ENCODE measurements around the gene DUOXA1.

DUOXA1 gene

GRCh38 chr15:45134046-45134445 is 4.4 kb upstream of the DUOXA1 start:
- Histone ChIP-seq H3K27me3 (ENCODE audit: insufficient read depth, low read length) (peaks cover 82% of the 10 kb centered on the region), H3K36me3 (ENCODE audit: insufficient read depth, low read length) (no peaks in the 10 kb centered on the region), H2AFZ (ENCODE audit: low read depth, low read length) (no peak overlapping the region), H3K9me3 (ENCODE audit: low read length) (no peaks in the 10 kb centered on the region), H3K4me1 (ENCODE audit: insufficient read depth, low read length) (no peaks in the 10 kb centered on the region), H3K4me3 (ENCODE audit: low read length) (no peak overlapping the region)

- H2AFZ ChIP-seq (ENCODE audit: low read depth, low read length) = no peak overlapping the region
- no peaks in the 10 kb centered on the region for H3K9me3 ChIP-seq (ENCODE audit: low read length)
- no peaks in the 10 kb centered on the region for H3K4me1 ChIP-seq (ENCODE audit: insufficient read depth, low read length)
- no peaks in the 10 kb centered on the region for H3K36me3 ChIP-seq (ENCODE audit: insufficient read depth, low read length)
- no peak overlapping the region for H3K4me3 ChIP-seq (ENCODE audit: low read length)
- peaks cover 87% of the 10 kb centered on the region for H3K27me3 ChIP-seq (ENCODE audit: insufficient read depth, low read length)
These were observed 3.9 kb upstream of the DUOXA1 start for GRCh38 chr15:45133561-45133920.

GRCh38 chr15:45132844-45133560 is 3.3 kb upstream of the DUOXA1 start:
- H3K27me3 ChIP-seq (ENCODE audit: insufficient read depth, low read length) = peaks cover 89% of the 10 kb centered on the region
- no peaks in the 10 kb centered on the region for H3K36me3 ChIP-seq (ENCODE audit: insufficient read depth, low read length)
- H3K4me1 ChIP-seq (ENCODE audit: insufficient read depth, low read length) = no peaks in the 10 kb centered on the region
- no peak overlapping the region for H3K4me3 ChIP-seq (ENCODE audit: low read length)
- no peaks in the 10 kb centered on the region for H3K9me3 ChIP-seq (ENCODE audit: low read length)
- H2AFZ ChIP-seq (ENCODE audit: low read depth, low read length) = no peak overlapping the region

- Histone ChIP-seq H3K4me3 (ENCODE audit: low read length) (no peak overlapping the region), H3K4me1 (ENCODE audit: insufficient read depth, low read length) (no peaks in the 10 kb centered on the region), H3K9me3 (ENCODE audit: low read length) (no peaks in the 10 kb centered on the region), H3K27me3 (ENCODE audit: insufficient read depth, low read length) (peaks cover 88% of the 10 kb centered on the region), H3K36me3 (ENCODE audit: insufficient read depth, low read length) (no peaks in the 10 kb centered on the region), H2AFZ (ENCODE audit: low read depth, low read length) (no peak overlapping the region)
These were observed 1.8 kb upstream of the DUOXA1 start for GRCh38 chr15:45131510-45131909.

GRCh38 chr15:45130291-45131000 is 767 bp upstream of the DUOXA1 start:
- H3K4me1 ChIP-seq (ENCODE audit: insufficient read depth, low read length) = no peaks in the 10 kb centered on the region
- no peaks in the 10 kb centered on the region for H3K9me3 ChIP-seq (ENCODE audit: low read length)
- H2AFZ ChIP-seq (ENCODE audit: low read depth, low read length) = no peak overlapping the region
- H3K4me3 ChIP-seq (ENCODE audit: low read length) = no peak overlapping the region
- H3K36me3 ChIP-seq (ENCODE audit: insufficient read depth, low read length) = no peaks in the 10 kb centered on the region
- peaks cover 88% of the 10 kb centered on the region for H3K27me3 ChIP-seq (ENCODE audit: insufficient read depth, low read length)

GRCh38 chr15:45128971-45129639 is 574 bp downstream of the DUOXA1 start:
- Histone ChIP-seq H3K4me1 (ENCODE audit: insufficient read depth, low read length) (no peaks in the 10 kb centered on the region), H3K36me3 (ENCODE audit: insufficient read depth, low read length) (no peaks in the 10 kb centered on the region), H3K27me3 (ENCODE audit: insufficient read depth, low read length) (peaks cover 85% of the 10 kb centered on the region), H2AFZ (ENCODE audit: low read depth, low read length) (no peak overlapping the region), H3K9me3 (ENCODE audit: low read length) (no peaks in the 10 kb centered on the region), H3K4me3 (ENCODE audit: low read length) (no peak overlapping the region)

- Histone ChIP-seq H3K4me1 (ENCODE audit: insufficient read depth, low read length) (no peaks in the 10 kb centered on the region), H3K4me3 (ENCODE audit: low read length) (no peak overlapping the region), H3K36me3 (ENCODE audit: insufficient read depth, low read length) (no peaks in the 10 kb centered on the region), H3K27me3 (ENCODE audit: insufficient read depth, low read length) (peaks cover 68% of the 10 kb centered on the region), H3K9me3 (ENCODE audit: low read length) (no peaks in the 10 kb centered on the region), H2AFZ (ENCODE audit: low read depth, low read length) (no peak overlapping the region)
These were observed 3.0 kb downstream of the DUOXA1 start for GRCh38 chr15:45126535-45127158.

- H3K27me3 ChIP-seq (ENCODE audit: insufficient read depth, low read length) = peaks cover 53% of the 10 kb centered on the region
These were observed 6.3 kb downstream of the DUOXA1 start for GRCh38 chr15:45123397-45123796.

GRCh38 chr15:45122719-45123118 is 7.0 kb downstream of the DUOXA1 start:
- peaks cover 46% of the 10 kb centered on the region for H3K27me3 ChIP-seq (ENCODE audit: insufficient read depth, low read length)
- H2AFZ ChIP-seq (ENCODE audit: low read depth, low read length) = no peak overlapping the region
- no peak overlapping the region for H3K4me3 ChIP-seq (ENCODE audit: low read length)
- H3K4me1 ChIP-seq (ENCODE audit: insufficient read depth, low read length) = peaks cover under 1% of the 10 kb centered on the region
- H3K9me3 ChIP-seq (ENCODE audit: low read length) = no peaks in the 10 kb centered on the region
- H3K36me3 ChIP-seq (ENCODE audit: insufficient read depth, low read length) = no peaks in the 10 kb centered on the region

More at GRCh38 chr15:45123397-45123796, 6.3 kb downstream of the DUOXA1 start:
- Histone ChIP-seq H3K4me1 (ENCODE audit: insufficient read depth, low read length) (no peaks in the 10 kb centered on the region), H3K4me3 (ENCODE audit: low read length) (no peak overlapping the region), H2AFZ (ENCODE audit: low read depth, low read length) (no peak overlapping the region), H3K9me3 (ENCODE audit: low read length) (no peaks in the 10 kb centered on the region), H3K36me3 (ENCODE audit: insufficient read depth, low read length) (no peaks in the 10 kb centered on the region)

GRCh38 chr15:45121706-45122417 is 7.8 kb downstream of the DUOXA1 start:
- H3K4me1 ChIP-seq (ENCODE audit: insufficient read depth, low read length) = peaks cover 2% of the 10 kb centered on the region
- no peaks in the 10 kb centered on the region for H3K9me3 ChIP-seq (ENCODE audit: low read length)
- no peaks in the 10 kb centered on the region for H3K36me3 ChIP-seq (ENCODE audit: insufficient read depth, low read length)
- H3K27me3 ChIP-seq (ENCODE audit: insufficient read depth, low read length) = peaks cover 50% of the 10 kb centered on the region
- H2AFZ ChIP-seq (ENCODE audit: low read depth, low read length) = no peak overlapping the region
- no peak overlapping the region for H3K4me3 ChIP-seq (ENCODE audit: low read length)

- H2AFZ ChIP-seq (ENCODE audit: low read depth, low read length) = no peak overlapping the region
- no peaks in the 10 kb centered on the region for H3K36me3 ChIP-seq (ENCODE audit: insufficient read depth, low read length)
- no peaks in the 10 kb centered on the region for H3K9me3 ChIP-seq (ENCODE audit: low read length)
- H3K4me1 ChIP-seq (ENCODE audit: insufficient read depth, low read length) = peaks cover 2% of the 10 kb centered on the region
- H3K4me3 ChIP-seq (ENCODE audit: low read length) = no peak overlapping the region
- H3K27me3 ChIP-seq (ENCODE audit: insufficient read depth, low read length) = peaks cover 54% of the 10 kb centered on the region
These were observed 8.7 kb downstream of the DUOXA1 start for GRCh38 chr15:45121020-45121419.

GRCh38 chr15:45120081-45120972 is 9.4 kb downstream of the DUOXA1 start:
- Histone ChIP-seq H3K9me3 (ENCODE audit: low read length) (no peaks in the 10 kb centered on the region), H3K4me1 (ENCODE audit: insufficient read depth, low read length) (peaks cover 2% of the 10 kb centered on the region), H3K36me3 (ENCODE audit: insufficient read depth, low read length) (no peaks in the 10 kb centered on the region), H2AFZ (ENCODE audit: low read depth, low read length) (no peak overlapping the region), H3K4me3 (ENCODE audit: low read length) (no peak overlapping the region), H3K27me3 (ENCODE audit: insufficient read depth, low read length) (peaks cover 57% of the 10 kb centered on the region)
